Measurements from ENCODE around the gene UCHL3. TPM values are rescaled to one million over a fixed set of nuclear protein-coding genes. Genes with fewer than 3 reads are reported as not detected.

Gene UCHL3
- total RNA-seq (2013), result 43.4 TPM
- polyA plus RNA-seq (10 to 100 TPM; 22.4 to 66.8 (median 51.8) TPM), polyA minus RNA-seq (8.9 and 18.0 TPM in 2 replicates), total RNA-seq (0.81 to 3.4 (median 2.3) reads per million in 11 experiments)

DNA sequence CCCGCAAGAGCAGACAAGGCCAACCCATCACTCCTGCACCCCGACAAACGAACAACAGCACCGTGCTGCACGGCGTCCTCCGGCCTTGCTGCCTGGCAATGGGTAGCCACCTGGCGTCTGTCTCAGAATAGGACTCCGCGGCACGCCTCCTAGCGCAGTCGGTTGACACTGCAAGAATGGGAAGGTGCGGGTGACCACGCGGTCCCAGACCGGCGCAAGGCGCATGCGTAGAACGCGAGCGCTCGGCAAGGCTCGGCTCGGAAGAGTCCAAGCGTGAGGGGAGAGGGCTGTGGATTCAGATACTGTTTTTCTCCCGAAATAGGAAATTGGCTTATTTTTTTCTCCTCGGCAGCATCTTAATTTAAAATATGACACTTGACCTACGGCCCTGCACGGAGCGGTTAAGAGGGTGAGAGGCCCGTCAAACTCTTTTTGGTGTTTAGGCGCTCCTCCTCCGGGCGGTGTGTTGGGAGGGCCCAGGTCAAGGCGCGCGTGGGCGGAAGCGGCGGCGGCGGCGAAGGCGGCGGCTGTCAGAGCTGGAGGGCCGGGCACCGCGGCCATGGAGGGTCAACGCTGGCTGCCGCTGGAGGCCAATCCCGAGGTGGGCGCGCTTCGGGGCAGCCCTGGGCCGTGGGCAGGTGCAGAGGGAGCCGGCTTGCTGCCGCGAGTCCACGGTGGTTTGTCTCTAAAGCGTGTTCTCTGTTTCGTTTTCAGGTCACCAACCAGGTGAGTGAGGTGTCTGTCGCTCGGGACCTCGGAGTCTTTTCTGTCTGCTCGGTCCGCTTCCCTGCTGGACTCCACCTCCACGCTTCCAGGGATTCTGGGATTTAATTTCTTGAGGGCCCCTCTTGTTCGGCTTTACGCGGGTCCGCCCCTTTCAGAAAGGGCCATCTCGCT, at the start of gene UCHL3:
UCHL3 (plus strand) TSS at position 530 of the 897 bp plus-strand sequence; CDS start at position 560, 30 bp downstream.
- H3K79me2 ChIP-seq (ENCODE audit: insufficient read depth, low read length), result peaks cover 36% of the 10 kb centered on the region
- H4K20me1 ChIP-seq (ENCODE audit: insufficient read depth, low read length), result peaks cover 6% of the 10 kb centered on the region
- peak within 1 kb of the TSS; percentile 96 for H2AFZ ChIP-seq (ENCODE audit: insufficient read depth, low read depth, low read length, poor library complexity, severe bottlenecking)
- H3K27me3 ChIP-seq (ENCODE audit: control insufficient read depth in 2 of 2, insufficient read depth in 2 of 2, low read length in 2 of 2), result no peaks in the 10 kb centered on the region
- peaks cover 12 to 13% of the 10 kb centered on the region in 2 donors for H3K36me3 Mint-ChIP-seq
- peak; percentile 95 to 98 (median 95) for DNase-seq
- peaks cover 31% of the 10 kb centered on the region for H3K4me1 Mint-ChIP-seq
- no peaks in the 10 kb centered on the region for H3K36me3 ChIP-seq (replicated peaks in 1 of 2; ENCODE audit: control insufficient read depth in 1 of 2, insufficient read depth in 2 of 2, low read length in 2 of 2)
- peak within 1 kb of the TSS; percentile 80 to 94 (median 92) for H3K4me3 ChIP-seq (replicated peaks in 1 of 3; ENCODE audit: low read depth in 2 of 3, low read length in 3 of 3)
- H3K9ac ChIP-seq (ENCODE audit: insufficient read depth, low read length, poor library complexity, severe bottlenecking), result peak within 1 kb of the TSS; percentile 82
- under 1% methylated on average over 71 of the region's 74 CpGs for WGBS (ENCODE audit: insufficient coverage)
- TF ChIP-seq, protein P1, sequence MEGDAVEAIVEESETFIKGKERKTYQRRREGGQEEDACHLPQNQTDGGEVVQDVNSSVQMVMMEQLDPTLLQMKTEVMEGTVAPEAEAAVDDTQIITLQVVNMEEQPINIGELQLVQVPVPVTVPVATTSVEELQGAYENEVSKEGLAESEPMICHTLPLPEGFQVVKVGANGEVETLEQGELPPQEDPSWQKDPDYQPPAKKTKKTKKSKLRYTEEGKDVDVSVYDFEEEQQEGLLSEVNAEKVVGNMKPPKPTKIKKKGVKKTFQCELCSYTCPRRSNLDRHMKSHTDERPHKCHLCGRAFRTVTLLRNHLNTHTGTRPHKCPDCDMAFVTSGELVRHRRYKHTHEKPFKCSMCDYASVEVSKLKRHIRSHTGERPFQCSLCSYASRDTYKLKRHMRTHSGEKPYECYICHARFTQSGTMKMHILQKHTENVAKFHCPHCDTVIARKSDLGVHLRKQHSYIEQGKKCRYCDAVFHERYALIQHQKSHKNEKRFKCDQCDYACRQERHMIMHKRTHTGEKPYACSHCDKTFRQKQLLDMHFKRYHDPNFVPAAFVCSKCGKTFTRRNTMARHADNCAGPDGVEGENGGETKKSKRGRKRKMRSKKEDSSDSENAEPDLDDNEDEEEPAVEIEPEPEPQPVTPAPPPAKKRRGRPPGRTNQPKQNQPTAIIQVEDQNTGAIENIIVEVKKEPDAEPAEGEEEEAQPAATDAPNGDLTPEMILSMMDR (IDR thresholded peaks at IDR 0.05), result peak; percentile 87
- intact Hi-C loops (cut with micrococcal nuclease), result loop anchor here (2.0 to 5.0 kb wide), 3 partner anchors 13 to 67 kb away; partner anchors contain the start of genes COMMD6 (in 1 of the 2) and TBC1D4 (in 1 of the 2)
- no peaks in the 10 kb centered on the region for H3K9me3 ChIP-seq (replicated peaks in 1 of 2; ENCODE audit: control insufficient read depth in 1 of 2, insufficient read depth in 1 of 2, low read length in 2 of 2)
- peak within 1 kb of the TSS; percentile 69 to 91 for H3K27ac ChIP-seq (ENCODE audit: low read depth in 1 of 2, low read length in 2 of 2)
- peaks cover 18 to 25% of the 10 kb centered on the region in 2 donors for H3K4me1 ChIP-seq (ENCODE audit: control insufficient read depth in 1 of 2, insufficient read depth in 2 of 2, low read length in 2 of 2)
- peaks cover 0 to 3% (median 0%) of the 10 kb centered on the region in 7 donors for H3K9me3 Mint-ChIP-seq
- H3K4me3 Mint-ChIP-seq, result peak within 1 kb of the TSS; percentile 96 to 99
- peak within 1 kb of the TSS; percentile 98 for H3K4me2 ChIP-seq (replicated peaks; ENCODE audit: extremely low read depth, low read length, poor library complexity, severe bottlenecking)
- no peaks in the 10 kb centered on the region for H3K27me3 Mint-ChIP-seq (ENCODE audit: low read depth in 3 of 3)
- peak within 1 kb of the TSS; percentile 93 to 100 (median 99) for H3K27ac Mint-ChIP-seq

GRCh38 chr13:75505327-75505726, 44.3 kb upstream of the UCHL3 start:
- Histone ChIP-seq H3K36me3 (replicated peaks in 1 of 2; ENCODE audit: control insufficient read depth in 1 of 2, insufficient read depth in 2 of 2, low read length in 2 of 2) (no peaks in the 10 kb centered on the region), H3K27ac (ENCODE audit: low read depth in 1 of 2, low read length in 2 of 2) (peak overlapping the region in 1 of 2 donors; percentile 68), H3K4me3 (replicated peaks in 1 of 3; ENCODE audit: low read depth in 2 of 3, low read length in 3 of 3) (peak overlapping the region in 1 of 3 experiments; percentile 37), H3K27me3 (ENCODE audit: control insufficient read depth in 2 of 2, insufficient read depth in 2 of 2, low read length in 2 of 2) (no peaks in the 10 kb centered on the region), H3K79me2 (ENCODE audit: insufficient read depth, low read length) (no peaks in the 10 kb centered on the region), H2AFZ (ENCODE audit: insufficient read depth, low read depth, low read length, poor library complexity, severe bottlenecking) (no peak overlapping the region), H3K4me1 (ENCODE audit: control insufficient read depth in 1 of 2, insufficient read depth in 2 of 2, low read length in 2 of 2) (peaks cover 35 to 38% of the 10 kb centered on the region in 2 donors), H3K9ac (ENCODE audit: insufficient read depth, low read length, poor library complexity, severe bottlenecking) (no peak overlapping the region), H3K9me3 (replicated peaks in 1 of 2; ENCODE audit: control insufficient read depth in 1 of 2, insufficient read depth in 1 of 2, low read length in 2 of 2) (no peaks in the 10 kb centered on the region), H4K20me1 (ENCODE audit: insufficient read depth, low read length) (no peaks in the 10 kb centered on the region), H3K4me2 (replicated peaks; ENCODE audit: extremely low read depth, low read length, poor library complexity, severe bottlenecking) (peak overlapping the region; percentile 58)
- Mint-ChIP-seq H3K36me3 (no peaks in the 10 kb centered on the region), H3K4me3 (no peak overlapping the region), H3K9me3 (peaks cover 0 to 8% (median 1%) of the 10 kb centered on the region in 7 donors), H3K27me3 (ENCODE audit: low read depth in 3 of 3) (peaks cover 0 to 7% (median 0%) of the 10 kb centered on the region in 3 donors), H3K27ac (peak overlapping the region; percentile 38 to 93 (median 79)), H3K4me1 (peaks cover 31% of the 10 kb centered on the region)
- intact Hi-C loops (cut with micrococcal nuclease), result loop anchor here in 1 of 2 donors (5.0 kb wide), 1 partner anchor 42 kb away; the partner anchor contains the start of gene UCHL3
- TF ChIP-seq, protein P1 (IDR thresholded peaks at IDR 0.05), result no peak
- 0% methylated on average over 2 of the region's 3 CpGs for WGBS (ENCODE audit: insufficient coverage)
- peak; percentile 66 to 84 (median 80) for DNase-seq

Data from CD14-positive monocyte (primary cell).